ENCODE data around the gene TTC3.
A peak's percentile ranks its signal among the peaks of the same experiment; 100 is the strongest.

The TTC3 gene

DNA sequence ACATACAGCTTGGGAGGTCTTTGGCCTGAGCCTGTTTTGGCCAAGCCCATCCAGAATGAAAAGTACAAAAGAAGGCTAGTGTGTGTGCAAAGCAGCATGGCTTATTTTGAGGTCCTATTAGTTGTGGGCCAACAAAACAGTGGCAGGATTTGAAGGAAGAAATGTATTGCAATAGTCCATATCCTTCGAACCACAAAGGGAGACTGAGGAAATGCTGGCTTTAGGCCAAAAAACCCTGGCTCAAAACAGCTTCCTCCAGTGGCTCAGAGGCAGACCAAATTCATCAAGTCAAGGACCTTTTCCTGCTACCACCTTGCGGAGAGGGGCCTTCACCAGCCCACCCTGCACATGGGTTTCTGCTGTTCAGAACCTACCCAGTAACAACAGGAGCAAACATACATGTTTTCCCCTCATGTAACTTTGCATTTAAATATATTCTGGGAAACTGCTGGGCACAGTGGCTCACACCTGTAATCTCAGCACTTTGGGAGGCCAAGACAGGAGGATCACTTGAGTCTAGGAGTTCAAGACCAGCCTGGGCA lies 150.8 kb downstream of the TTC3 start:
- peak overlapping the region; percentile 91 for H3K4me2 ChIP-seq (ENCODE audit: low read depth, low read length, poor library complexity, severe bottlenecking)
- H3F3A ChIP-seq (ENCODE audit: low read depth), result peaks cover 12% of the 10 kb centered on the region
- H3K4me1 ChIP-seq (ENCODE audit: insufficient read depth, low read length, poor library complexity, severe bottlenecking), result peaks cover 53% of the 10 kb centered on the region
- no peaks in the 10 kb centered on the region for H3K9me3 ChIP-seq (ENCODE audit: insufficient read depth, low read depth, low read length)
- H3K79me2 ChIP-seq (ENCODE audit: insufficient read depth, low read length), result peaks cover 47% of the 10 kb centered on the region
- H4K20me1 ChIP-seq (ENCODE audit: insufficient read depth, low read length, poor library complexity, severe bottlenecking), result no peaks in the 10 kb centered on the region
- H2AFZ ChIP-seq (ENCODE audit: low read length), result no peak overlapping the region
- H3K4me3 ChIP-seq (ENCODE audit: low read length, poor library complexity, severe bottlenecking), result peak overlapping the region; percentile 71
- no peaks in the 10 kb centered on the region for H3K27me3 ChIP-seq (ENCODE audit: insufficient read depth, low read length, poor library complexity, severe bottlenecking)
- no peaks in the 10 kb centered on the region for H3K9me2 ChIP-seq (replicated peaks; ENCODE audit: low read depth, low read length)
- TF ChIP-seq EZH2phosphoT487 (IDR thresholded peaks at IDR 0.05; ENCODE audit: borderline replicate concordance) (no peak), CTCF (conservative IDR thresholded peaks at IDR 0.05; ENCODE audit: low read length) (no peak)
- H3K36me3 ChIP-seq (ENCODE audit: insufficient read depth, low read length), result peaks cover 27% of the 10 kb centered on the region; the same call in 1 of the 2 replicates
- H3K9ac ChIP-seq (ENCODE audit: low read depth, low read length, poor library complexity, severe bottlenecking), result peak overlapping the region; percentile 61

DNA sequence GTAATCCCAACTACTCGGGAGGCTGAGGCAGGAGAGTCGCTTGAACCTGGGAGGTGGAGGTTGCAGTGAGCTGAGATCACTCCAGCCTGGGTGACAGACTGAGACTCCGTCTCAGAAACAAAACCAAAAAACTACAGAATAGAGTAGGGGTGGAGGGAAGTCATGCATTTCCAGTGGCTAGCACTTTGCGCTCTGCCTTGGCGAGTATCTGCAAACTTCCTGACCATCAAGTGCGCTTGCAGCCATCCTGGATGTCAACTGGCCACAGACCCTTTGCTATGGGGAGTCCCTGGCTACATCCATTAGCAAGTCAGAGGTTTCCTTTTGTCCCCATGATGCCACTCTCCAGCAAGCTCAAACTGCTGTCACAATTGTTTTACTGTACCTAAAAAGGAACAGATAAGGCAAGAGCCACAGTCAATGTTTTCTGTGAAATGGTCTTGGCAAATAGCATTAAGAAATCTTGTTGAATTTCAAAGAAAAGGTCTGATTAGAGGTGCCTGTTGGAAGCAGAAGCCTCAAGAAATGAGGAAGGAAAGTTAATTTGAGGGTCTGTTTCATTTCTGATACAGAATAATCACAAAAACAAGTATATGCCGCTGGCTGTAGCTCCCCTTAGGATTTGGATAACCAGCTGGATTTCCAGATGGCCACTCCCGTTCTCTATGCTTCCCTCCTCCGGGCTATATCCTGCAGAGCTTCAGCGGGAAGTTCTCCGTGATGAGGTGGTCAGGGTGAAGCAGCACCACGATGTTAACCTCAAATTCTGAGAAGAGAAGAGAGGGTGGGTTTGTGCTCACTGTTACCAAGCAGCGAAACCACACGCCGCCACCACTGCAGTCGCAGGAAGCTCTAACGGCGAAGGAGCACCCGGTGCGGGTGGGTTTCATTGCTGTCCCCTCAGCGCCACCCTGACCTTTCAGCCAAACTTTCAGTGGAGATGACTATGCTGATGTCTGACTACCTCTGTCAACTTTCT lies 152.1 kb downstream of the TTC3 start:
- peak overlapping the region; percentile 91 for H3K4me2 ChIP-seq (ENCODE audit: low read depth, low read length, poor library complexity, severe bottlenecking)
- H3K27me3 ChIP-seq (ENCODE audit: insufficient read depth, low read length, poor library complexity, severe bottlenecking), result no peaks in the 10 kb centered on the region
- peaks cover 42% of the 10 kb centered on the region for H3K4me1 ChIP-seq (ENCODE audit: insufficient read depth, low read length, poor library complexity, severe bottlenecking)
- H4K20me1 ChIP-seq (ENCODE audit: insufficient read depth, low read length, poor library complexity, severe bottlenecking), result no peaks in the 10 kb centered on the region
- H2AFZ ChIP-seq (ENCODE audit: low read length), result no peak overlapping the region
- H3K9me3 ChIP-seq (ENCODE audit: insufficient read depth, low read depth, low read length), result no peaks in the 10 kb centered on the region
- no peaks in the 10 kb centered on the region for H3K9me2 ChIP-seq (replicated peaks; ENCODE audit: low read depth, low read length)
- H3K4me3 ChIP-seq (ENCODE audit: low read length, poor library complexity, severe bottlenecking), result peak overlapping the region; percentile 71
- H3F3A ChIP-seq (ENCODE audit: low read depth), result peaks cover 12% of the 10 kb centered on the region
- TF ChIP-seq CTCF (conservative IDR thresholded peaks at IDR 0.05; ENCODE audit: low read length), result no peak
- TF ChIP-seq EZH2phosphoT487 (IDR thresholded peaks at IDR 0.05; ENCODE audit: borderline replicate concordance), result no peak
- peak overlapping the region; percentile 61 for H3K9ac ChIP-seq (ENCODE audit: low read depth, low read length, poor library complexity, severe bottlenecking)
- H3K79me2 ChIP-seq (ENCODE audit: insufficient read depth, low read length), result peaks cover 51% of the 10 kb centered on the region
- peaks cover 35% of the 10 kb centered on the region; the same call in 1 of the 2 replicates for H3K36me3 ChIP-seq (ENCODE audit: insufficient read depth, low read length)

DNA sequence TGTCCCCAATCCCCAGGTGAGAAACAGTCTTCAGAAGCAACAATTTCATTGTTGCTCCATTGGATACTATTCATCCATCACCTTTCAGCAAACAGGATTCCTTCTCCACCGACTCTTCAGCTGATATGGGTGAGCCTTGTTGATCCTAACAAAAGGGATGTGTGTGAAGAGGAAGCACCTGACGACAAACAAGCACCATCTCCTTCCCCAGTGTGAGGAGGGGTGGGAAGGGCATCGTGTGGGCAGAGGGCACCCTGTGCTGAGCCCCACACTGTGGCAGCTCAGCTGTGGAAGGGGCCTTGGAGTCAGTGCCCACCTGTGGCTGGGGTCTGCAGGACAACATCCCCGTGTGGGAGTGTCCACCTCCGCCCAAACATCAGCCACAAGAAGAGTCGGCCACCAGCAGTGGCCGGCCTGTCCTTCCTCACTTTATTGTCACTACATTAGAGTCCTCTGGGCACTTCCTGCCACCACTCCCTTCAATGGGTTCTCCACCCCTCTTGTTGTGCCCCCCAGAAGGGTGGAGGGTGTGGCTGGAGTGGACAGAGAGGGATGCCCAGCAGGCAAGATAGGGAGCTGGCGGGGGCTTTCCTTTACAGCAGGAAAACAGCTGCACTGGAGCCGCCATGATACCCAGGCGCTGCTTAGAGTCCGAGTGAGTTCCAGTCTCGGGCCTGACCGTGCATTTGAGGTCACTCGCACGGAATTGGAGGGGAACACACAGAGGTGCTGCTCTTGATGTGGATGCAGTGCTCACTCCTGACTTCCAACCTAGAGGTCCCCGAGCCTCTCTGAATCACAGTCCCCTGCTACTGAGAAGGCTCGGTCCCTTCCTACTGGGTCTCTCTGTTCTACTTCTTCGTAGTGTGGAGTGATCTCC lies 153.2 kb downstream of the TTC3 start:
- H3K4me2 ChIP-seq (ENCODE audit: low read depth, low read length, poor library complexity, severe bottlenecking), result peak overlapping the region; percentile 91
- no peaks in the 10 kb centered on the region for H3K27me3 ChIP-seq (ENCODE audit: insufficient read depth, low read length, poor library complexity, severe bottlenecking)
- H3K9me3 ChIP-seq (ENCODE audit: insufficient read depth, low read depth, low read length), result no peaks in the 10 kb centered on the region
- H3K9ac ChIP-seq (ENCODE audit: low read depth, low read length, poor library complexity, severe bottlenecking), result peak overlapping the region; percentile 61
- TF ChIP-seq EZH2phosphoT487 (IDR thresholded peaks at IDR 0.05; ENCODE audit: borderline replicate concordance), result no peak
- no peak for TF ChIP-seq CTCF (conservative IDR thresholded peaks at IDR 0.05; ENCODE audit: low read length)
- no peaks in the 10 kb centered on the region for H4K20me1 ChIP-seq (ENCODE audit: insufficient read depth, low read length, poor library complexity, severe bottlenecking)
- H3K36me3 ChIP-seq (ENCODE audit: insufficient read depth, low read length), result peaks cover 47% of the 10 kb centered on the region; the same call in 1 of the 2 replicates
- no peak overlapping the region for H2AFZ ChIP-seq (ENCODE audit: low read length)
- peaks cover 12% of the 10 kb centered on the region for H3F3A ChIP-seq (ENCODE audit: low read depth)
- peak overlapping the region; percentile 71 for H3K4me3 ChIP-seq (ENCODE audit: low read length, poor library complexity, severe bottlenecking)
- no peaks in the 10 kb centered on the region for H3K9me2 ChIP-seq (replicated peaks; ENCODE audit: low read depth, low read length)
- H3K4me1 ChIP-seq (ENCODE audit: insufficient read depth, low read length, poor library complexity, severe bottlenecking), result peaks cover 40% of the 10 kb centered on the region
- H3K79me2 ChIP-seq (ENCODE audit: insufficient read depth, low read length), result peaks cover 55% of the 10 kb centered on the region
